Epidermal melanocyte (primary cell): Measurements from ENCODE around the gene F2RL1.
"Not testable (repeated sequence)": the region's sequence is repeated elsewhere in the genome, so short reads cannot be mapped to it uniquely, and the experiment has no call there.

ENCODE experiments used
- DNase-seq: peaks from one replicate; pipeline ENCODE4 v3.0.0; 2011; ENCODE audit warnings: low spot score; ENCODE audit not compliant: insufficient read length

The F2RL1 gene

DNA sequence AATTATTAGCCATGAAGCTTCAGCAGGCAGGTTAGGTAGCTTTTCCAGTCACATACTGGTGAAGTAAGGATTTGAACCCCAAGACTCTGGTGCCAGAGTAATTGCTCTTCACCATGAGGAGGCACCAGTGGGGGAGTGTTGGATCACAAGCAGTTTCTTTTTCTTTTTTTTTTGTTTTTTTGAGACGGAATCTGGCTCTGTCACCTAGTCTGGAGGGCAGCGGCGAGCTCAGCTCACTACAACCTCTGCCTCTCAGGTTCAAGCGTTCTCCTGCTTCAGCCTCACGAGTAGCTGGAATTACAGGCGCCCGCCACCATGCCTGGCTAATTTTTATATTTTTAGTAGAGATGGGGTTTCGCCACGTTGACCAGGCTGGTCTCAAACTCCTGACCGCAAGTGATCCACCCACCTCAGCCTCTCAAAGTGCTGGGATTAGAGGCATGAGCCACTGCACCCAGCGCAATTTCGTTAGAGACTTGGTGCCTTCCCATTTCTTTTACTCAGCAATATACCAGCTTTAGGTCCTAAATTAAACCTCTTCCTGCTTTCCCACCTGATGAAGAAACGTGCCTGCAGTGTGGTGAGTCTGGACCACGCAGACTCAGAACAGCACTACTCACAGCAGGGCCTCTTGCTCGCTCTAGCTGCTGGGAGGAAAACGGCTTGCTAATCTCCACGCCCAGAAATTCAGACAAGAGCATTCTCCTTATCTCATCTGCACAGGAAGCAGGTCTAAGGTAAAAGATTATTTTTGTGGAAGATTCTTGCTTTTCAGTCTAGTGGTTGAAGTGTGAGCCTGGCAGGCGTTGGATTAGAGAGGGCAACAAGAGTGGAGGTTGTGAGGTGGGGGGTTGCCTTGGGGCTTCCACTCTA is 30.8 kb downstream of the F2RL1 start, which contains the start of gene S100Z:
Gene S100Z (plus strand): TSS at position 596 of the 873 bp plus-strand sequence. CDS start 25,346 bp downstream, outside the sequence.
- DNase-seq: no peak

GRCh38 chr5:76850543-76851145 is 31.8 kb downstream of the F2RL1 start:
- no peak for DNase-seq

DNA sequence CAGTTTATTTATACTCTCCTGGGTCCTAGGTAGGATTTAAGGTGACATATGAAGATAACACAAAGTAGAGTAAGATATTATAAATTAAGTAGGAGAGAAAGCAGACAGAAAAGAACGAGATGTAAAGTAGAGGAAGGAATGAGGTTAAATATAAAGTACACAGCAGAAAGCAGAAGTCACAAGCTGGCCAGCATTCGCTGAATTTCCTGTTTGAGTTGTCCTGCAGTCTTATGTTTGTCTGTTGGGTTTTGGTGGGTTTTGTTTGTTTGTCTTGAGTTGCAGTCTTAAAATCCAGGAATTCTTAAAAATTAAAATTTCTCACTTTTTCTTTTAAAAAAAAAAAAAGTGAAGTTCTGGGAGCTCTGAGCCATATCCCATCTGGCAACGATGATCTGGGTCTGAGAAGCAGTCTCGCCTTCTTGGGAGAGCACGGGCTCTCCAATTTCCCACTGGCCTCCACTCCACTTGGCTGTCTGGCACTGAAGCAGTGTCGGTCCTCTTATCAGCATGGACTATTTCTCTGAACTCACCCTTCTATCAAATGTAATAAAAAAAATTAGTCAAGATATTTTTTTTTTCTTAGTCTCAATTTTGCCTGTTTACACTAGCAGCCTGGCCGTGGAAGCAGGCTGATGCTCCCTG is 33.0 kb downstream of the F2RL1 start:
- DNase-seq: no peak

DNA sequence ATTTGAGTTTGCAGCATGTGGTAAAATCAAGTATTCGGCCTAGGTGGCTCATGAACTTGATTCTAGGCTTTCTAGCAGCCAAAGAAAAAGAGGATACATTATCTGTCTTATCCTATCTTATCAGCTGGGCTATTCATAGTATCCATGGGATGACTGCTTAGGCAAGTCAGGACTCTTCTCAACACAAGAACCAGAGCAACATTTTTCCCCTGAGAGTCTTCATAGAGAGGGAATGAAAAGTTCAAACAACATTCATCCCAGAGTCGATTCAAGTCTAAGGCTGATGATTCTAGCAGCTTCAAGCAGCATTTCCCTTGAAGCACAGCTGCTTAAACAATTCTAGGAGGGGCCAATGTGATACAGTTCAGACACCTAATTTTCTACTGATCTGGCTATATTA is 33.9 kb downstream of the F2RL1 start:
- no peak for DNase-seq

- DNase-seq: not testable (repeated sequence)
Measured at GRCh38 chr5:76853741-76854140, 34.9 kb downstream of the F2RL1 start.

- DNase-seq: no peak
Measured at GRCh38 chr5:76854644-76855043, 35.8 kb downstream of the F2RL1 start.

DNA sequence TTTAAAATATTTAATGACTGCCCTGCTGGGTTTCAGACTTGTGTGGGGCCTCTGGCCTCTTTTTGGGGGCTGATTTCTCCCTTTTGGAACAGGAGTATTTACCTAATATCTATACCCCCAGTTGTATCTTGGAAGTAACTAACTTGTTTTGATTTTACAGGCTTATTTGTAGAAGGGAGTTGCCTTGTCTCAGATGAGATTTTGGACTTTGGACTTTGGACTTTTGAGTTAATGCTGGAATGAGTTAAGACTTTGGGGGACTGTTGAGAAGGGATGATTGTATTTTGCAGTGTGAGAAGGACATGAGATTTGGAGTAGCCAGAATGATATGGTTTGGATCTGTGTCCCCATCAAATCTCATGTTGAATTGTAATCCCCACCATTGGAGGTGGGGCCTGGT is 36.7 kb downstream of the F2RL1 start:
- DNase-seq: not testable (repeated sequence)

- no peak for DNase-seq
Measured at GRCh38 chr5:76855961-76856360, 37.1 kb downstream of the F2RL1 start.

- DNase-seq: not testable (repeated sequence)
Measured at GRCh38 chr5:76856800-76857199, 38.0 kb downstream of the F2RL1 start.

DNA sequence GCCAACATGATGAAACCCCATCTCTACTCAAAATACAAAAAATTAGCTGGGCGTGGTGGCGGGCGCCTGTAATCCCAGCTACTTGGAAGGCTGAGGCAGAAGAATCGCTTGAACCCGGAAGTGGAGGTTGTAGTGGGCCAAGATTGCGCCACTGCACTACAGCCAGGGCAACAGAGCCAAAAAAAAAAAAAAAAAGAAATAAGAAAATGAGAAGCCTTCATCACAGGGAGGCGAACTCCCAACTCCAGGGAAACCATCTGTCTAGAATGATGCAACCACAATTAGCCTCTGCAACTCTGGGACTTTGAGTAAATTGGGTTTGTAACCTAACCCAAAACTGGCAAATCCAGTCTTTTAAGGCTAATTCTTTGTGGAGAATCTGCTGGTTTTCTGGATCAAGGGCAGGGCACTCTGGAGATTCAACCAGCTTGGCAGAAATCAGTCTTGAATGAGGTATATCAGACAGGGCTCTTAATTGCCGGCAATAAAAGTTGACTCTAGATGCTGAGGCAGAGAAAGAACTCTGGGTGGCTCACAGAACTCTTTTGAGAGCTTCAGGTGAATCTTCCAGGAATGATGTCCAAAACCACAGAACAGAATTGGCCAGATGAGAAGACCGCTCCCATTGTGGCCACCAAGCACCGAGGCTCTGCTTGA is 40.9 kb downstream of the F2RL1 start:
- DNase-seq: no peak

DNA sequence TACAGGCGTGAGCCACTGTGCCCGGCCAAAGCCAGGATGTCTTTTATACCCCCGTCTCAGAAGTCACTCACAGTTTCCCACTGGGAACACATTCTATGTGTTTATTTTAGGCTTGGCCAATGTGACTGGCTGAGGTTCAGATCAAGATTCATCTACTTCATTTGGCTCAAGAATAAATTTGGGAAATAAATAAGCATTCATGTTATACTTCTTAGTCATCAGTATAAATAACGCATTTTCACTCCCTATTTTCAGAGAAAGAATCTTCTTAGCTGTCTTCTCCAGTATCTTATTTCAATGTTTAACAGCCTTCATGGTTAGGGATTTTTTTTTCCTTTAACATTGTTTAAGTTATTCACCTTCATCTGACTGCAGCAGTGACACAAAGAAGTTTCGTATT is 42.8 kb downstream of the F2RL1 start:
- no peak for DNase-seq

DNA sequence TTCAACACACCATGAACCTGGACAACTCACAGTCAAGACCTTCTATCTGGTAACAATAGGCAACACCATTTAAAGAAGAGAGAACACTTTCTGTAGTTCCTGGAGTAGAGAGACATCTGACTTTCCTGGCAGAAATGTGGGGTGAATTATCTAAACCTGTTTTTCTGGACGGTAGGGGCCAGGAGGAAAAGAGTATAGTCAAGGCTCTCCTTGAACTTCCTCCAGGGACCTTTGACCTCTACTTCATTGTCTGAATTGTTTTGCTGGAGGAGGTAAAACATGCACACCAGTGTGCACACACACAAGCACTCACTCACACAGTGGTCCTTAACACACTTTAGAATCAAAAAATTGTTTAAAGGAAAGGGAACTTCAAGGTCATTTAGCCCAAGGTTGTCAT is 44.2 kb downstream of the F2RL1 start:
- DNase-seq: no peak

DNA sequence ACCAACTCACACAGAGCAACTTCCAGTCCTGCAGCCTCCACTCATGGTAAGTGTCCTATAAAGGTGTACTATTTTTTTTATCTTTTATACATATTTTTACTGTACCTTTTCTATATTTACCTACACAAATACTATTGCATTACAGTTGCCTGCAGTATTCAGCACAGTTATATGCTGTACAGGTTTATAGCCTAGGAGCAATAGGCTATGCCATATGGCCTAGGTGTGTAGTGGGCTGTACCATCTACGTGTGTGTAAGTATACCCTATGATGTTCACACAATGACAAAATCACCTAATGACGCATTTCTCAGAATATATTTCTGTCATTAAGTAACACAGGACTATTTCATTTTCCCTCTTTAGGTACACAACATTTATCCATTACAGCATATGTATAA is 47.7 kb downstream of the F2RL1 start:
- DNase-seq: no peak

DNA sequence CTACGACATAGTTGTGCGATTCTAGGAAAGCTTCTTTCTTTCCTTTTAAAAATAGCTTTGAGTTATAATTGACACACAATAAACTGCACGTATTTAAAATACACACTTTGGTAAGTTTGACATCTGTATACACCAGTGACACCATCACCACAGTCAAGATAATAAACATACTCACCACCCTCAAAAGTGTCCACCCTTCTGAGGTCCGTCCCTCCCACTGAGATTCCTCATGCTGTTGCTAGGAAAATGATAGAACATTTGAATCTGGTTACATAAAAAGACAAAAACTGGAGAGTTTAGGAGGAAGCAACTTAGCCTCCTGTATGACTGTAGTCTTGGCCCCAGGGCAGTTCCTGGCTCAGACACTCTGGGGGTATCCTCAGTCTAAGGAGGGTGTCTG is 48.2 kb downstream of the F2RL1 start:
- no peak for DNase-seq

DNA sequence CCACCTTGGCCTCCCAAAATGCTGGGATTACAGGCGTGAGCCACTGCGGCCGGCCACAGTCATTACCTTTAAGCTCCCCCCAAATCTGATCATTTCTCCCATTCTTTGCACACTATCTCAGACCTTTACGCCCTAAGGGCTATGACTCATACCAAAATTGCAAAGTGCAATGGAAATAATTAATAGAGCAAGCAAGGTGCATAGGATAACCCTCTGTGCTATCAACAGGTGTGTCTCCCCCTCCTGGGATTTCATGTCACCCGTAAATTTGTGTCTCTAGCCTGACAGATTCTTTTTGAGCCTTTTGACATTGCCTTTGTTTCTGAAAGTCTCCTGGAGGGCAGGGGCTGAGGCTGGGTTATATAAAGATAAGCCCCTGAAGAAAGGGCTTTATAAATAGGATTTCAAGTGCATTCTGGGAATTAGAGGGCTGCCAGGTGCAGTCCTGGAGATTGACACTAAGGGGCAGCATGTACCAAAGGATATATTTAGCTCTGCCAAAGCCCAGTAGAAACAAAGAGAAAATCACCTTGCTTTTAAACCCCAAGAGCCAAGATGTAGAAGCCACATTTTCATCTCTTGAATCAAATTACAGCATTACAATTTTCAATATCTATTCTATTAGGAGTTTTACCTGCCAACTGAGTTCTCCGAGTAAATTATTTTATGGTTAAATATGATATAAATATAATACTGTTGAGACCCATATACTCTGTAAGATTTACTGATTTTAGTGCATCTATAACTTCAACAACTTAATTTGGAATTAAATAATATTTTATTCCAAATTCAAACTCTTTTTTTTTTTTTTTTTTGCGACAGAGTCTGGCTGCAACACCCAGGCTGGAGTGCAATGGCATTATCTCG is 49.2 kb downstream of the F2RL1 start:
- DNase-seq: peak; percentile 53

DNA sequence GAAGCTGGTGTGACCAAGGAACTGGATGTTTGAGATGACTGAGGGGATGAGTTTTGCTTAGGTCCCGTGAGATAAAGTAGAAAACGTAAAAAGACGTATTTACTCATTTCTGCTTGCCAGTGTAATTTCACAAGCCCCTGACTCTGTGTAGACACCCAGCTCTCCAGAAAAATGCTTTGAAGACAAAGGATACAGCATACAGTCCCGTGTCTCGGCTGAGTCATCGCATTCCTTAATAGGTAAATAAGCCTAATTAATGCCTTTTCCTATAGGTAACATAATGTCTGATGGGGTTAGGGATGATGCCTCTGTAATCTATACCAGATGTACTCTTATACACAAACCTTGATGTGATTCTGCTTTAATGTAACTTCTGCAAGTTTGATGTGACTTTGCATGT is 51.2 kb downstream of the F2RL1 start:
- no peak for DNase-seq

DNA sequence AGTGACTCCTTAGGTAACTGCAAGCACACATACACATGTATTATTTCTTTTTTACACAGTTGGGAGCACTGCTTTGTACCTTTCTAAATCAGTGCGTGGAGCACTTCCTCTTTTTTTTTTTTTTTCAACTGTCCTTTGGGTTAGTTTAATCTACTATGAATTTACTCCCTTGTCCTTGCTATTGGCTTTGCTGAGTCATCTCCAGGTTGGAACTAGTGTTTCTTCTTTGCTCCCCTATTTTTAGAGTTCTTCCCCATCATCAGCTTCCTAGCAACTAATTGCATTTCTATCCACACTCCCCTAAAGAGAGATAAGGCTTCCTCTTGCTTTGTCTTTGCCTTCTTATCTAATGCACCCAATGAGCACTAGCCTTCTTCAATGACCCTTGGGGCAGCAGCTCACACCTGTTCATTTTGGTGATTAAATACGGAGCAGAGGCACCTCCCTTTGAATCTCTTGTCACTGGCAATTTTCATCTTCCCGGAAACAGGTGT is 55.3 kb downstream of the F2RL1 start:
- no peak for DNase-seq
